ENCODE measurements around the gene YJEFN3. TPM values are rescaled to one million over a fixed set of nuclear protein-coding genes. Genes with fewer than 3 reads are reported as not detected.

The YJEFN3 gene
- total RNA-seq, 1 donor from 2014 or later, result 18.1 TPM

- H3K36me3 Mint-ChIP-seq (ENCODE audit: low read depth), result no peaks in the 10 kb centered on the region
- DNase-seq (ENCODE audit: low read depth, low spot score), result no peak
Observed at GRCh38 chr19:19495614-19496603, 32.8 kb upstream of the YJEFN3 start.

GRCh38 chr19:19498255-19498991 lies 30.3 kb upstream of the YJEFN3 start:
- Mint-ChIP-seq H3K27me3 (ENCODE audit: low read depth) (no peaks in the 10 kb centered on the region), H3K36me3 (ENCODE audit: low read depth) (peaks cover 2% of the 10 kb centered on the region), H3K4me1 (no peaks in the 10 kb centered on the region), H3K27ac (ENCODE audit: unreplicated experiment) (no peak overlapping the region), H3K9me3 (no peaks in the 10 kb centered on the region), H3K4me3 (no peak overlapping the region)
- no peak for TF ChIP-seq CTCF (conservative IDR thresholded peaks at IDR 0.05)
- no peak for DNase-seq (ENCODE audit: low read depth, low spot score)

More at GRCh38 chr19:19495614-19496603, 32.8 kb upstream of the YJEFN3 start:
- Mint-ChIP-seq H3K9me3 (no peaks in the 10 kb centered on the region), H3K4me1 (no peaks in the 10 kb centered on the region), H3K27ac (ENCODE audit: unreplicated experiment) (no peak overlapping the region), H3K27me3 (ENCODE audit: low read depth) (no peaks in the 10 kb centered on the region), H3K4me3 (no peak overlapping the region)
- no peak for TF ChIP-seq CTCF (conservative IDR thresholded peaks at IDR 0.05)

GRCh38 chr19:19499272-19499995 lies 29.3 kb upstream of the YJEFN3 start:
- Mint-ChIP-seq H3K36me3 (ENCODE audit: low read depth) (peaks cover 7% of the 10 kb centered on the region), H3K27me3 (ENCODE audit: low read depth) (no peaks in the 10 kb centered on the region), H3K4me1 (no peaks in the 10 kb centered on the region), H3K9me3 (no peaks in the 10 kb centered on the region), H3K4me3 (no peak overlapping the region), H3K27ac (ENCODE audit: unreplicated experiment) (no peak overlapping the region)
- DNase-seq (ENCODE audit: low read depth, low spot score), result no peak
- TF ChIP-seq CTCF (conservative IDR thresholded peaks at IDR 0.05), result no peak

- Mint-ChIP-seq H3K36me3 (ENCODE audit: low read depth) (peaks cover 7% of the 10 kb centered on the region), H3K9me3 (no peaks in the 10 kb centered on the region), H3K4me3 (no peak overlapping the region), H3K4me1 (no peaks in the 10 kb centered on the region), H3K27me3 (ENCODE audit: low read depth) (no peaks in the 10 kb centered on the region), H3K27ac (ENCODE audit: unreplicated experiment) (no peak overlapping the region)
- no peak for DNase-seq (ENCODE audit: low read depth, low spot score)
- no peak for TF ChIP-seq CTCF (conservative IDR thresholded peaks at IDR 0.05)
Observed at GRCh38 chr19:19500975-19501644, 27.6 kb upstream of the YJEFN3 start.

- DNase-seq (ENCODE audit: low read depth, low spot score), result no peak
- H3K27ac Mint-ChIP-seq (ENCODE audit: unreplicated experiment), result no peak overlapping the region
- TF ChIP-seq CTCF (conservative IDR thresholded peaks at IDR 0.05), result no peak
- peaks cover 7% of the 10 kb centered on the region for H3K36me3 Mint-ChIP-seq (ENCODE audit: low read depth)
- H3K9me3 Mint-ChIP-seq, result no peaks in the 10 kb centered on the region
- no peaks in the 10 kb centered on the region for H3K4me1 Mint-ChIP-seq
- H3K4me3 Mint-ChIP-seq, result no peak overlapping the region
- no peaks in the 10 kb centered on the region for H3K27me3 Mint-ChIP-seq (ENCODE audit: low read depth)
Observed at GRCh38 chr19:19501798-19502197, 26.9 kb upstream of the YJEFN3 start.
